GM18870 (cell line): ENCODE results near the gene FAM131B.

Source experiments
- ATAC-seq: cut with Tn5 transposase; IDR thresholded peaks from one replicate; pipeline ENCODE4 v1.9.1; 2021; ENCODE audit warnings: moderate library complexity; ENCODE audit not compliant: unreplicated experiment

The FAM131B gene

DNA sequence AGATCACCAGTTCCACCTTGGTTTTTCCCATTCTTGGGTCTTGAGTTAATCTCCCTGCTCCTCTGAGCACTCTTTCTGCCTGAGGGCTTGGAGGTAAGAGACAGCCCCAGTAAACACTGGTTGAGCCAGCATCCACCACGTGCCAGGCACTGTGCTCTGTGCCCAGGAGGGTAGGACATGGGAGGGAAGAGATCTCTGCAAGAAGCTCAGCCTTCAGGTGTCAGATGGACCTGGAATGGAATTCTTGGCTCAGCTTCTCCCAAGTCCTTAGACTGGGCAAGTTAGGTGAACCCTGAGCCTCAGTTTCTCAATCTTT, 21.1 kb upstream of the FAM131B start:
- ATAC-seq, result no peak

DNA sequence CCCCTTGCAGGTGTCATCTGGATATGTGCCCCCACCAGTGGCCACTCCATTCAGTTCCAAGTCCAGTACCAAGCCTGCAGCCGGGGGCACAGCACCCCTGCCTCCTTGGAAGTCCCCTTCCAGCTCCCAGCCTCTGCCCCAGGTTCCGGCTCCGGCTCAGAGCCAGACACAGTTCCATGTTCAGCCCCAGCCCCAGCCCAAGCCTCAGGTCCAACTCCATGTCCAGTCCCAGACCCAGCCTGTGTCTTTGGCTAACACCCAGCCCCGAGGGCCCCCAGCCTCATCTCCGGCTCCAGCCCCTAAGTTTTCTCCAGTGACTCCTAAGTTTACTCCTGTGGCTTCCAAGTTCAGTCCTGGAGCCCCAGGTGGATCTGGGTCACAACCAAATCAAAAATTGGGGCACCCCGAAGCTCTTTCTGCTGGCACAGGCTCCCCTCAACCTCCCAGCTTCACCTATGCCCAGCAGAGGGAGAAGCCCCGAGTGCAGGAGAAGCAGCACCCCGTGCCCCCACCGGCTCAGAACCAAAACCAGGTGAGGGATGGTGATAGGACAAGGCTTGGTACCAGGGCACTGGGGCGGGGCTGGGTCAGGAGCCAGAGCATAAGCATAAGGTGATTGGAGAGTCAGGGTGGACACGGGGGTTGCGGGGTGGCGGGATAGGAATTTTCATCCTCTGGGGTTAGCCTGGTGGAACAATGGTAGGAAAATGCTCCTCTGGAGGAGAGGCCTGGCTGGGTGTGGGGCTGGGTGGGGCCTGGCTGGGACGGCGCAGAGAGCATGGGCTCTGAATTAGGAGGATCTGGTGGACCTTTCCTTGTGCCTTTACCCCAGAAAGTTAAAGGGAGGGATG, 20.5 kb upstream of the FAM131B start:
- no peak for ATAC-seq

DNA sequence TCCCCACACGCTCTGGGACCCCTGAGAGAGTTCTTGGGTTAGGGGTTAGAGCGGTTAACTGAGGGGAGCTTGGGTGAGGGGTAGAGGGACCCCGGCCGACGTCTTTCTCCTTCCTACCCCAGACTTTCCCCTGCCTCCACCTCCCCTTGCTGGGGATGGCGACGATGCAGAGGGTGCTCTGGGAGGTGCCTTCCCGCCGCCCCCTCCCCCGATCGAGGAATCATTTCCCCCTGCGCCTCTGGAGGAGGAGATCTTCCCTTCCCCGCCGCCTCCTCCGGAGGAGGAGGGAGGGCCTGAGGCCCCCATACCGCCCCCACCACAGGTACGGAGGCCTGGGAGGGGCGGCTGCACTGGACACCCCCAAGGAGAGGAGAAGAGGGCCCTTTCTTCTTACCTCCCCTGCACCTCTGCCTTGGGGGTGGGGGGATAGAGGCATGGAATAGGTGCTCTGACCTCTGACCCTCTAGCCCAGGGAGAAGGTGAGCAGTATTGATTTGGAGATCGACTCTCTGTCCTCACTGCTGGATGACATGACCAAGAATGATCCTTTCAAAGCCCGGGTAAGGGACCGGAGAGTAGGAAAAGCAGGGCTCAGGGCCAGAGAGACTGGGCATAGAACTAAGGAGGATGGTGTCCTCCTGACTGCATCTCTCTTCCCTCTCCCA, 19.7 kb upstream of the FAM131B start:
- no peak for ATAC-seq

DNA sequence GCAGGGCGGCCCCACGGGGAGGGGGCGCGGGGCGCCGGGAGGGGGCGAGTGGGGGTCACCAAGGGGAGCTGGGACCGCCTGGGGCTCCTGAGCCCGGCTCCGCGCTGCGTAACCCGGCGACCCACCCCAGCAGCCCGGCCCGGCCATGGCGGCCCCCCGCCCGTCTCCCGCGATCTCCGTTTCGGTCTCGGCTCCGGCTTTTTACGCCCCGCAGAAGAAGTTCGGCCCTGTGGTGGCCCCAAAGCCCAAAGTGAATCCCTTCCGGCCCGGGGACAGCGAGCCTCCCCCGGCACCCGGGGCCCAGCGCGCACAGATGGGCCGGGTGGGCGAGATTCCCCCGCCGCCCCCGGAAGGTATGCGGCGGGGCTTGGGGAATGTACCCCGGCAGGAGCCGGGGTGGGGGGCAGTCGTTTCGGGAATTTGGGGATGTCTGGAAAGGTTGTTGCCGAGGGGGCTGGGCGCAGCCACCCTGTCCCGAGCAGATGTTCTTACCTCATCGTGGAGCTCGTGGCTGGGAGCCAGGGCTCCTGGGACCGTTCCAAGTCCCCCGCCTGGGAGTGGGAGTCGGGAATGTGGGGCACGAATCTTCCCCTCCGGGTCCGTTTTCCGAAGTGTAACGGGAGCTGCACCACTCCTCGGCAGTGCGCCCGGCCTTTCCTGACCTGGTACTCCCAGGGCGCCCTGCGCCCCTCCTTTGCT, 19.1 kb upstream of the FAM131B start:
- ATAC-seq, result peak; percentile 6

DNA sequence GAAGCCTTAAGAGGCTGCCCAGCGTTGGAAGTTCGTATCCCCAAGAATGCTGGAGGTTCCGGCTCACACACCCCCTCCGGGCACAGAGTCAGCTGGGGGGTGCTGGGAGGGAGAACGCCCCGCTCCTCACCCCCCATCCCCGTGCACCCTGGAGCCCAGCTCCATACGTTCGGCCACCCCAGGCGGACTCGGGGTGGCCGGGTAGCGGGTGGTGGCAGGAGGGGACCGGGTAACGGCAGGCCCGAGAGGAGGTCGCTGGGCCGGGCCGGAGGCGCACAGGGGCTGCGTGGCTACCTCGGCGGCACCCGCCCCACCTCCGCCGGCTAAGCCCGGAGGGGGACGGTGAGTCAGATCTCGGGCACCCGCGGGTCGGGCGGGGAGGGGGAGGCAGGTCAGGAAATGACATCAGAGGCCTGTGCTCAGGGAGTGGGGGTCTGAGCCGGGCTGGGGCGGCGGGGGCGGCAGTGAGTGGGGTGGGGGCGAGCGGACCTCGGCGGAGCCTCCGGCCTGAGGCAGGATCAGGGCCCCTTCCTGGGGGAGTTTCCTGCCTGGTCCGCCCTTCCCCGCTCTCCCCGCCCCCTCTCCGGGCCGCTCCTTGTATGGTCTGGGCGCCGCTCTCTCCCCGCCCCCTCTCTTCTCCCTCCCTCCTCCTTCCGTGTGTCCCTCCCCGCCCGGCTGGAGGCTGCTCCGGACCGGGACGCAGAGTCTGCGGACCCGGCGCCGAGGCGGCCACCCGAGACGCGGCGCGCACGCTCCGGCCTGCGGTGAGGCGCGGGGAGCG, 18.3 kb upstream of the FAM131B start, which contains the start of gene ZYX:
TSS of gene ZYX (plus strand) at position 700 of the 781 bp plus-strand sequence. CDS start 227 bp downstream, outside the sequence.
- ATAC-seq, result peak; percentile 52

DNA sequence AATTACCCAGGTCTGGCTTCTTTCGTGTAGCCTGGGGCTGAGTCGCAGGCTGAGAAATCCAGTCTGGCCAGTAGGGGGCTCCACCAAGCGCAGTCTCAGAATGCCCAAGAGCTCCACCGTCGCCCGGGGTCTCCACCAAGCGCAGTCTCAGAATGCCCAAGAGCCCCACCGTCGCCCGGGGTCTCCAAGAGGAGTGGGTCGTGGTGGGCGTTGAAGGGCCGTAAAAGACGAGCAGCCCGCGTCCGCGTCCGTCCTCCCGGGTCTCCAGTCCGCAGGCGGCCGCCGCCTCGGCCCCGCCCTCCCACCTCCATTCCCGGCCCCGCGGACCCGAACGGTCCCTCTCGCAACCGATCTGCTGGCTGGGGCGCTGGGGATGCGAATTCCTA, 17.7 kb upstream of the FAM131B start:
- ATAC-seq, result peak; percentile 62

DNA sequence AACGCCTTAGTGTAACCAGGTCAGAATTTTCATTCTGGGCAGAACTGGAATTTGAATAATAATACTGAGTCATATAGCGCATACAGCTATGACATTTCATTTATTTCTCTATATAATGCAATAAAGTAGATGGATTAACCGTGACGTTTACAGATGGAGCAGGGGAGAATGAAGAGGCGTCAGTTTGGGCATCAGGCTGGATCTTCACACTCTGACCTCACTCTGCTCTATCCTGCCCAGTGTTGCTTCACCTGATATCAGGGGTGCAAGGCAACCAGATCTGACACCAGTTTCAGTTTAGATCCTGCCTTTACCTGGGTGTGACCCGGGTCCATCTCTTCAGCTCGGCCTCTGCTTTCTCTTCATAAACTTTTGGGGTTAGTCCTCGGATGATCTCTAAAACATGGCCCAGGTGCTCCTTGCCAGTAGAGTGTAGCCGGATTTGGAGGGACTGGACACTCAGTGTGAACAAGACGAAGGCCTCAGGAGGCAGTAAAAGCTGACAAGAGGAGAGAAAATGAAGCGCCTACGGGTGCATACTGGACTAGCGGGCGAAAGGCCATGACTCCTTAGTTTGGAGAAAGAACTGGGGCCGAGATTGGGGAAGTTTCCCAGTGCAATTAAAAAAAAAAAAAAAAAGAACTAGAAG, 17.2 kb upstream of the FAM131B start:
- peak; percentile 9 for ATAC-seq

DNA sequence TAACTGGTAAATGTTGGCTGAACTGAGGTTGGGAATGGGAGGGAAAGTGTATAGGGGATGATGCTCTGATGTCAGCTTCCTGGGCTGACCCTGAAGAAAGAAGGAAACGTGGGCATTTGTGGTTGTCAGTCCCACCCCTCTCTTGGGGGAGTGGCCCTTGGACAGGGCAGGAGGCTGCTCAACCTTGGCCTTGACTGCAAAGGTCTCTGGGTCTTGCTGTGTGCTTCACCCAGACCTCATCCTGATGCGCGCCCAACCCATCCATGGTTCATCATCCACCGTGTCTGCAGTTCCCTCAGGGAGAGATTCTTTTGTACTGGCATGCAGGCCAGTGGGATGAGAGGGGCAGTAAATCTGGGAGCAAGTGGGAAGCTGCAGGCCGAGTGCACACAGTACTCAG, 13.9 kb upstream of the FAM131B start:
- ATAC-seq, result no peak

DNA sequence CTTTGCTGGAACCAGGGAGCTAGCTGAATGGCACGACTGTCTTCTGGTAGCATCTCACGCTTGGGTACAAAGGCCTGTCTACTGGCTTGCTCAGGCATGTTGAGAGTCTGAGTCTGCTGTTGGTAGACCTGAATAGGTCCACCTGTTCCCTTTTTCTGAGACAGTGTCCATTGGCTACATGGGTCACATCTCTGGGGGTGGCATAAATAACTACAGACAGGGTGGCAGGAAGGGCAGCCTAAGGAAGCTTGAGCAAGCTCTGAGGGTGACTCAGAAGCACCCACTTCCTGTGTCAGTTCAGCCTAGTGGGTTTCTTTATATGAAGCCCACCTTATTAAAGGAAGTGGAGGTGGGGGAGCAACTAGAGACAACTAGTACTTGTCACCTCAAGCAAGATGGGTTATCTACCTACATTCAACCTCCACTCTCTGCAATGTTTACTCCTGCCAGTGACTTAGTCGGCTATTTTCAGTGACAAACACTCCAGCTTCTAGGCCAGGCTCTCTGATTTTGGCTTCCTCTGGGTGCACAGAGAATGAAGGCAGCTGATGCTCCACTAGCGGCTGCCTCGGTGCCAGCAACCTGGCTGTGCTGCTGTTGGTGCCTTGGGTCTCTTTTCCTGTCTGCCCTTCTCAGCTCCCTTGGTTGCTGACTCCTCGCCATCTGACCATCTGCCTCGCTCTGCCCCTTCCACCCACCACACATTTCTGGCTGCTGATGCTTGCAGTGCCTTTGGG, 13.0 kb upstream of the FAM131B start:
- ATAC-seq, result no peak

DNA sequence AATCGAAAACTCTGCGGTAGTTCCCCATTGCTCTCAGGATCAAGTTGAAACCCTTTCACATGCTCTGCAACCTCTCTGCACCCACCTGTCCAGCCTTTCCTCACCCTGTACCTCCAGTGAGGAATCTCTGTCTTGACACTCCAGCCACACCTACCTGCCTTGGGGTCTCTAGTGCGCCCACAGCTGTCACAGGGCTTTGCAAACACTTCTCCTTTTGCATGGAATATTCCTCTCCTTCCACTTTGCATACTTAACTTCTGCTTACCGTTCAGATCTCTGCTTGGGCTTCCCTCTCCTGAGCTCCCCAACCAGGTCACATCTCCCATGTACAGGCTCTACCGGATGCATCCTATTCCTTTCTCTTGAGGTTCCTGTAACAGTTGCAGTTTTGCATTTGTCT, 12.0 kb upstream of the FAM131B start:
- ATAC-seq, result no peak

DNA sequence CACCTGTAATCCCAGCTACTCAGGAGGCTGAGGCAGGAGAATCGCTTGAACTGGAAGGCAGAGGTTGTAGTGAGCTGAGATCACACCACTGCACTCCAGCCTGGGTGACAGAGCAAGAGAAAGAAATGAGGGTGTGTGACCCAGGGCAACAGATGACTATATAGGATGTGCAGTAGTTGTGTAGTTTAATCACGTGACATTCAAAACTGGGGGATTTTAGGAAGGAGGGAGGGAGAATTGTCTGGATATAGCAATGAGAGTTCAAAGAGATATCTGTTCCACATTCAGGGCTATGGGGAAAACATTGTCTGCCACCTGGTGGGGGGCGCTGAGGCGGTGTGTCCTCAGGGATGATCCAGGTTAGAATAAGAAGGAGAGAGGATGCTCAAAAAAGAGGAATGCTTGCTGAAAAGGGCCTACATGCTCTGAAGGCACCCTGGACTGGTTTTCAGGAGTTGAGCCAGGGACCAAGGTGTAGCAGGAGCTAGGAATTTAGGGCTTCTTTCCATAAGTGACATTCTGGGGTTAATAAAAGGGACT, 10.8 kb upstream of the FAM131B start:
- ATAC-seq, result no peak

DNA sequence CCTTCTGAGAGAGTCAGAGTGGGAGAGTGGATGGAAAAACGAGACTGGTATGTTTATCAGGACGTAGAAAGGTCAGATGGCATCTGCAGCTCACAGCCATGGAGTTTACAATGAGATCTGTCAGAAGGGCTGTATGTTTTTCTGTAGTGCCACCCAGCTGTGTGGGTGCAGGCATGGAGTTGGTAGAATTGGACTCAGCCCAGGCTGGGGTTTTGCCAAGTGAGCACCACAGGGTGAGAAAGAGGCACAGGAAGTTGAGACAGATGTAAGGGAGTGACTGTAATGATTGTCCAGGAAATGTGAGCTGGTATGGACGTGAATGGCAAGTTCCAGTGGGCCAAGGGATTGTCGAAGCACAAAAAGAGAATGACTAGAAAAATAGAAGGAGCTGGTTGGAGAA, 9.6 kb upstream of the FAM131B start:
- peak; percentile 44 for ATAC-seq

DNA sequence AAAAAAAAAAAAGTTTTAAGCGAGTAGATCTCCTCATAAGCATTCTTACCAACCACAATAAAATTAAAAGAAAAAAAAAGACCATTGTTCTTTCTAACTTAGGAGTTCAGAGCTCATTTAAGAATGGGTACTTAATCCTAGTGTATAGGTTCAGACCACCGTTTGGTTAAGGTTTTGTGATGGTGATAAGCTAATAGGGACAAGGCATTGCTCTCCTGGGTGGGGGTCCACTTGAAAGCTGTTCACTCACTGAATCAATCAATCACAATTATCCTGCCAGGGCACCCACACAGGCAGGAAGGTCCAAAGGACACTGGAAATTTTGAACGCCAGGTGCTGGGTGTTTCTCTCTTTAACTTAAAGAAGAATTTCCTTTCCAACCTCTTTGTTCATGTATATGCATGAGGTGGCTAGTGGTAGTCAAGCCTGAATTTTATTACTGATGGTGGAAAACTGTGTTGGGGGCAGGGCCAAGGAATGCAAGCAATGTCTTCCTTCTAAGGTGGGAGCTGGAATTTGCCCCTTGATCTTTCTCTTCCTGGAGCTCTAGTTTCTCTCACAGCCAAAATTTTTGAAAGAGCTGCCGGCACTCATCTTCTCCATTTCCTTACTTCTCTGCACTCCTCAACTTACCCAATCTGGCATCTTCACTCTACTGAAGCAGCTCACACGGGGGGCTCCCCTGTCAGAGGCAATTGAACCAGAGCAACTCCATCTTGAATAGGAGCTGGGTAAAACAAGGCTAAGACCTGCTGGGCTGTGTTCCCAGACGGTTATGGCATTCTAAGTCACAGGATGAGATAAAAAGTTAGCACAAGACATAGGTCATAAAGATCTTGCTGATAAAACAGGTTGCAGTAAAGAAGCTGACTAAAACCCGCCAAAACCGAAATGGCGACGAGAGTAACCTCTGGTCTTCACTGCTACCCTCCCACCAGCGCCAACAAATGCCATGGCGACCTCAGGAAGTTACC, 7.5 kb upstream of the FAM131B start:
- ATAC-seq, result no peak

DNA sequence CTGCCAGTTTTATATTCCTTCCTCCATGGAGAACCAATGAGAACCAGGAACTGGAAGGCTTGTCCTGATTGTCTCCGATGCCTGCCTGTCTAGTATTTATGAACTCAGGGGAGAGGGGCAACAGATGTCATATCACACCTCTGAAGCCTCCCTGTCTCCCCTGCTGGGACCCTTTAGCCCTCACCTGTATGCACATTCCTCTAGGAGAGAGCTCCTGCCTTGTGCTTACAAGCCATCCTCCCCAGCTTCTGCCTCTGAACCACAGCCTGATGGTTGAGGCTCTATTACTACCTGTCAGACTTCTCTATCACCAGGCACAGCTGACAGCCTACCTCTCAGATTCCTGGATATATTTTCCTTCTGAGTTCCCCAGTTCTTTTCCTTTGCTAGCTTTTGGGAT, 5.9 kb upstream of the FAM131B start:
- no peak for ATAC-seq

DNA sequence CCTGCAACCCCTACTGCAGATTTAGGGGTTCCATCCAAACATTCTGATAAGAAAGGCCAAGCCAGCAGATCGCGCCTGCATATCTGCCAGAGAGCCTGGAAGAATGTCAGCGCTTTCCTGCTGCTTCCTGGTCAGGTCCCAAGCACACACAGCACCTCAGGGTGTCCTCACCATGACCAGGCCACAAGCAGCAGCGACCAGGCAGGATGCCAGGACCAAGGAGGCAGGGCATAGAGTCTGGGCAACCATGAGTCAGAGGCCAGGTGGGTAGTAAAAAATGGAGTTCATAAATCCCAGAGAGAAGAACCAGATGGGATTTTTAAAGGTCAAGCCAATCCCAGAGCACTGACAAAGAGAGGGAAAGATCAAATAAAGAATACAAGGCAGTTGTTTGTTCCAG, 5.5 kb upstream of the FAM131B start:
- ATAC-seq, result no peak

DNA sequence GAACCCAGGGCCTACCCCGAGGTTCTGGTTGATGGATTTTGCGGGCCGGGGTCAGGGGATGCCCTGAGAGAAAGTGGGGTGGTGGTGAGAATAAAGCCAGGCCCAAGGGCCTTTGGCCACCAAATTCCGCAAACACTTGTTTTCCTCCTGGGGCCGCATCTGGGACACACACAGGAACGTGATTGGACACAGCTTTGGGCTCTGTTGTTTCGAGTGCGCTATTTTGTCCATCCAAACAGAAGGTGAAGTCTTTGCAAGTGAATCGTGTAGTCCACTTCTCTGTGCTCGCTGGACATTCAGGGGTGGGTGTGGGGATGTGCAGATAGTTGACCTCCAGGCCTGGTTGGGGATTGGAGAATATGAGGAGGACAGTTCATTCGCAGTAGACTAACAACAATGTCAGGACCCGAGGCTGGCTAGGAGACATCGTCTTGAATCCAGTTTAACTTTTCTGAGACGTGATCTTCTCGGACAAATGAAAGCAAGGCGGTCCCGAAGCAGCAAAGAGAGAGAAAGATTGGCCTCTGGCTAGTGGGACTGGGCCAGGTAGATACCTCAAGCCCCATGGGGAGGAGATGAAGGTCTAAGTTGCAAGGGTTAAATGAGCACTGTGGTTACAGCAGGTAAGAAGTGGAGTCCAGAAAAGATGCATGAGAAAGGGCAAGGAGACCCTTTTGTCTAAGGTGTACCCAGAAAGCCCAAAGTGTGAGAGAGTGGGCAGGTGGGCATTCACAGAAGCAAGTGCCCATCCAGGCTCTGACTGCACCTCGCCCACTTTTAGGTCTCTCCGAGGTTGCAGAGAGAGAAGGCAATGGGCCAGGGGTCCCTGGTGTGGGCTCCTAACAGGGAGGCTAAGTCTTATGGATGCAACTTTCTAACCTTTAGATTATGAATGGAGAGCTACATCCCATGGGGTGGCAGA, 764 bp upstream of the FAM131B start:
- no peak for ATAC-seq

DNA sequence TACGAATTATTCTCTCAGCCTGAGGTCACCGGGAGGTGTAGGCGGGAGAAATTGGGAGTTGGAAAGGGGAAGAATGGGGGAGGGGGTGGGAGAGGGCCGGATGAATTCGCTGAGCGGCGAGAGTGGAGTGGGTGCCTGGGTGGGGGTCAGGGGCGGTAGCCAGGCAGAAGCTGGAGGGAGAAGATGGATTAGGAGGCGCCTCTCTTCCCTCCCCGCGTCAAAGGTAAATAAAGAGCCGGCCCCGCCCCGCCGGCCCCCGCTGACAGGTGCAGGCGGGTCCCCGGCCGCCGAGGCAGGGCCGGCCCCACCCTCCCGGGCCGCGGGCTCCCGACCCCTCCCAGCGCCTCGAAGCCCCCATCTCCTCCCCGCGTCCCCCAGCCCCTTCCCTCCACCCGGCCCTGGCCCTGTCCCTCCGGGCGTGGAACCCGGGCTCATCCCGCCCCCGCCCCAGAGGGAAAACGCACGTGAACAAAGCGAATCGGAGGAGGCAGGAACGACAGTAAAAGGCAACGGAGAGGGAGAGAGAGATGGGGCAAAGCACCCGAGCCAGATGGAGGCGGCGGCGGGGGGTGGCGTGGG, 872 bp downstream of the FAM131B start:
- no peak for ATAC-seq
